Memory B cell (primary cell): ENCODE data around the gene MAG.

Experiments
- ATAC-seq: fragments of 150-1000 bp; cut with Tn5 transposase; 2 replicates; pipeline ENCODE4 v1.10.0; 2021; ENCODE audit warnings: low read depth, mild to moderate bottlenecking, moderate library complexity
- DNase-seq, 2 donors: peaks; one replicate each; pipeline ENCODE4 v3.0.0; 2022; ENCODE audit warnings: low spot score in 2 of 2
- H3K27ac Mint-ChIP-seq: one replicate; pipeline ENCODE4 v1.8.0; 2022; ENCODE audit warnings: mild to moderate bottlenecking, moderate library complexity, mixed read lengths
- H3K27me3 Mint-ChIP-seq: one replicate; pipeline ENCODE4 v1.8.0; 2022; ENCODE audit warnings: mixed read lengths
- H3K36me3 Mint-ChIP-seq: one replicate; pipeline ENCODE4 v1.8.0; 2022; ENCODE audit warnings: mild to moderate bottlenecking, mixed read lengths
- H3K4me1 Mint-ChIP-seq: one replicate; pipeline ENCODE4 v1.8.0; 2022; ENCODE audit warnings: mixed read lengths
- H3K4me3 Mint-ChIP-seq: one replicate; pipeline ENCODE4 v1.8.0; 2022; ENCODE audit warnings: mild to moderate bottlenecking, moderate library complexity, mixed read lengths
- H3K9me3 Mint-ChIP-seq: one replicate; pipeline ENCODE4 v1.8.0; 2022; ENCODE audit warnings: mixed read lengths

The MAG gene

DNA sequence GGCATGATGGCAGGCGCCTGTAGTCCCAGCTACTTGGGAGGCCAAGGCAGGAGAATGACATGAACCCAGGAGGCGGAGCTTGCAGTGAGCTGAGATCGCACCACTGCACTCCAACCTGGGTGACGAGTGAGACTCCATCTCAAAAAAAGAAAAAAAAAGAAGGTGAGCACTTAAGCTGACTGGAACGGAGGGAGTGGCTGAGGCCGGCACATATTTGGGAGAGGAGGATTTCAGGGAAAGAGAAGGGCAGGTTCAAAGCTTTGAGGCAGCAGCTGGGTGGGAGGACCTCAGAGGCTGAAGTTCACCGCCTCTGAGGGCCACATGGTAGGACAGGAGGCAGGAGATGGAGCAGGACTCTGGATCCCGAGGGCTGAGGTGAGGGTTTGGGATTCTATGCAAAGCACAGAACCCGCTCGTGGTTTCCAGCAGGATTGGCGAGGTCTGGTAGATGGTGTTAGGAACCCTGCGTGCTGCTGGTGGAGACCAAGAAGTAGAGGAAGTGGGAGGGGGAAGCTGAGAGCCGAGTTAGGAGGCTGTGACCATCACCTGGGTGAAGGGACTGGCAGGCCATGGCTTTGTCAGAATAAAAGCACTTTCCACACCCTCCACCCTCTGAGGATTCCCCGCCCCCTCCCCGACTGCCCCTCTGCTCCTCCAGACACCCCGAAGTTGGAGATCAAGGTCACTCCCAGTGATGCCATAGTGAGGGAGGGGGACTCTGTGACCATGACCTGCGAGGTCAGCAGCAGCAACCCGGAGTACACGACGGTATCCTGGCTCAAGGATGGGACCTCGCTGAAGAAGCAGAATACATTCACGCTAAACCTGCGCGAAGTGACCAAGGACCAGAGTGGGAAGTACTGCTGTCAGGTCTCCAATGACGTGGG, 45.4 kb downstream of the MAG start:
- Mint-ChIP-seq H3K4me3 (peak overlapping the region; percentile 82), H3K27me3 (no peaks in the 10 kb centered on the region), H3K36me3 (peaks cover 42% of the 10 kb centered on the region), H3K27ac (peak overlapping the region; percentile 88), H3K4me1 (peaks cover 49% of the 10 kb centered on the region), H3K9me3 (no peaks in the 10 kb centered on the region)
- DNase-seq (no peak), ATAC-seq (peak; percentile 43)

DNA sequence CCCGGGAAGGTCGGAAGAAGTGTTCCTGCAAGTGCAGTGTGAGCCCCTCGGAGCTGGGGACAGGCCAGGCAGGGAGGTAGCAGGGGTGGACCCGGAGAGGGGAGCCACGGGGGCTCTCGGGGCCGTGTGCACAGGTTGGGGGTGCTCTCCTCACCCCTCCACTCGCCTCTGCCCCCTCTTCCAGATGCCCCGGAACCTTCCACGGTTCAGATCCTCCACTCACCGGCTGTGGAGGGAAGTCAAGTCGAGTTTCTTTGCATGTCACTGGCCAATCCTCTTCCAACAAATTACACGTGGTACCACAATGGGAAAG, 46.0 kb downstream of the MAG start:
- ATAC-seq (no peak), DNase-seq (no peak)
- Mint-ChIP-seq H3K4me3 (no peak overlapping the region), H3K4me1 (peaks cover 46% of the 10 kb centered on the region), H3K9me3 (no peaks in the 10 kb centered on the region), H3K27me3 (no peaks in the 10 kb centered on the region), H3K27ac (peak overlapping the region; percentile 88), H3K36me3 (peaks cover 42% of the 10 kb centered on the region)

DNA sequence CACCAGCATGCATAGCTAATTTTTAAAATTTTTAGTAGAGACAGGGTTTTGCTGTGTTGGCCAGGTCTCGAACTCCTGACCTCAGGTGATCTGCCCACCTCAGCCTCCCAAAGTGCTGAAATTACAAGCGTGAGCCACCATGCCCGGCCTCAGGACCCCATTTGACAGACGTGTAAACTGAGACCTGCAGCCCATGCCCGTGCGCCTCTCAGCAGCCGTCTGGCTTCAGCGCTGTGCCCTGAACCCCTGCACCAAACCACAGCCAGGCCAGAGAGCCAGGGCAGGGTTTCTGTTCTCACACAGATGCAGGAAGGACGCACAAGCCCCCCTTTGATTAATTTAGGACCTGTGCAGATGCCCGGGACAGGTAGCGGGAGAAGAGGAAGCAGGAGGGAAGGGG, 48.5 kb downstream of the MAG start:
- Mint-ChIP-seq H3K9me3 (no peaks in the 10 kb centered on the region), H3K4me1 (peaks cover 45% of the 10 kb centered on the region), H3K27me3 (no peaks in the 10 kb centered on the region), H3K27ac (peak overlapping the region; percentile 11), H3K4me3 (no peak overlapping the region), H3K36me3 (peaks cover 40% of the 10 kb centered on the region)
- DNase-seq (no peak), ATAC-seq (no peak)

DNA sequence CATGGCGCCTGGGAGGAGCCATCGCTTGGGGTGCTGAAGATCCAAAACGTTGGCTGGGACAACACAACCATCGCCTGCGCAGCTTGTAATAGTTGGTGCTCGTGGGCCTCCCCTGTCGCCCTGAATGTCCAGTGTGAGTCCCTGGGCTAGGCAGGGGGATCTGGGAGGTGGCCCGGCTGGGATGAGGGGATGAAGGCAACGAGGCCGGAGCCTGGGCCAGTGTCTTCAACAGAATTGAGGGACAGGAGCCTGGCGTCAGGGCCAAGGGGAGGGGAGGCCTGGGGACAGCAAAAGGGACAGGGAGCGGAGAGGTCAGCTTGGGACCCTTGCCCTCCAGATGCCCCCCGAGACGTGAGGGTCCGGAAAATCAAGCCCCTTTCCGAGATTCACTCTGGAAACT, 49.0 kb downstream of the MAG start:
- Mint-ChIP-seq H3K4me3 (no peak overlapping the region), H3K27me3 (no peaks in the 10 kb centered on the region), H3K36me3 (peaks cover 40% of the 10 kb centered on the region), H3K9me3 (no peaks in the 10 kb centered on the region), H3K4me1 (peaks cover 47% of the 10 kb centered on the region), H3K27ac (no peak overlapping the region)
- DNase-seq (no peak), ATAC-seq (no peak)

DNA sequence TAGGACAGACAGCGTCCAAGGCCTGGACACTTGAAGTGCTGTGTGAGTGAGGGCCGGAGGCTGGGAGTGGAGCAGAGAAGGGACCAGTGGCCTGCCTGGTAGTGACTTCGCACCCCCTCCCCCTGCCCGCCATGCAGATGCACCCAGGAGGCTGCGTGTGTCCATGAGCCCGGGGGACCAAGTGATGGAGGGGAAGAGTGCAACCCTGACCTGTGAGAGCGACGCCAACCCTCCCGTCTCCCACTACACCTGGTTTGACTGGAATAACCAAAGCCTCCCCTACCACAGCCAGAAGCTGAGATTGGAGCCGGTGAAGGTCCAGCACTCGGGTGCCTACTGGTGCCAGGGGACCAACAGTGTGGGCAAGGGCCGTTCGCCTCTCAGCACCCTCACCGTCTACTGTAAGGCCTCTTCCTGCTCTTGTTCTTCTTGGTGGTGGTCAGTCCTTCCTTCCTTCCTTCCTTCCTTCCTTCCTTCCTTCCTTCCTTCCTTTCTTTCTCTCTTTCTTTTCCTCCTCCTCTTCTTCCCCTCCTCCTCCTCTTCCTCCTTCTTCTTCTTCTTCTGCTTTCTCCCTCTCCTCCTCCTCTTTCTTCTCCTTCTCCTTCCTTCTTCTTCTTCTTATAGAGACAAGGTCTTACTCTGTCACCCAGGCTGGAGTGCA, 49.7 kb downstream of the MAG start:
- no peaks in the 10 kb centered on the region for H3K9me3 Mint-ChIP-seq
- no peak overlapping the region for H3K4me3 Mint-ChIP-seq
- ATAC-seq, result no peak
- H3K36me3 Mint-ChIP-seq, result peaks cover 38% of the 10 kb centered on the region
- no peaks in the 10 kb centered on the region for H3K27me3 Mint-ChIP-seq
- H3K4me1 Mint-ChIP-seq, result peaks cover 50% of the 10 kb centered on the region
- no peak for DNase-seq
- peak overlapping the region; percentile 51 for H3K27ac Mint-ChIP-seq

DNA sequence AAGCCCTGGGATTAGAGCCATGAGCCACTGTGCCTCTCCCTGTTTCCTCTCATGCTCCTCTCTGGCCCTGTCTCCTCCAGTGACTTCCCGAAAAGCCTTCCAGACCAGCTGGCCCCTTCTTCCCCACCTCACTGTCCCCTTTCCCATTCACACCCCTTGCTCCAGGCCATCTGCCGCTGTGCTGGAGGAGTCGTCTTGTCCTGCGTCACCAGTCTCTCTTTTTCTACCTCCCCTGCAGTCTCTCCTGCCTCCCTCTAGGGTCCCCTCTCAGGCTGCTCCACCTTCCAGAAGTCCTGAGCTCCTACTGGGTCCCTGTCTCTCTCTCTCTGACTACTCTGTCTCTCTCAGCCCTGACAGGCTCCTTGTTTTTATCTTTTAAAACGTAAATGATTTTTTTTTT, 50.5 kb downstream of the MAG start:
- H3K4me1 Mint-ChIP-seq, result peaks cover 50% of the 10 kb centered on the region
- no peaks in the 10 kb centered on the region for H3K27me3 Mint-ChIP-seq
- no peak for ATAC-seq
- no peak overlapping the region for H3K4me3 Mint-ChIP-seq
- peaks cover 32% of the 10 kb centered on the region for H3K36me3 Mint-ChIP-seq
- no peaks in the 10 kb centered on the region for H3K9me3 Mint-ChIP-seq
- DNase-seq, result no peak
- peak overlapping the region; percentile 51 for H3K27ac Mint-ChIP-seq

DNA sequence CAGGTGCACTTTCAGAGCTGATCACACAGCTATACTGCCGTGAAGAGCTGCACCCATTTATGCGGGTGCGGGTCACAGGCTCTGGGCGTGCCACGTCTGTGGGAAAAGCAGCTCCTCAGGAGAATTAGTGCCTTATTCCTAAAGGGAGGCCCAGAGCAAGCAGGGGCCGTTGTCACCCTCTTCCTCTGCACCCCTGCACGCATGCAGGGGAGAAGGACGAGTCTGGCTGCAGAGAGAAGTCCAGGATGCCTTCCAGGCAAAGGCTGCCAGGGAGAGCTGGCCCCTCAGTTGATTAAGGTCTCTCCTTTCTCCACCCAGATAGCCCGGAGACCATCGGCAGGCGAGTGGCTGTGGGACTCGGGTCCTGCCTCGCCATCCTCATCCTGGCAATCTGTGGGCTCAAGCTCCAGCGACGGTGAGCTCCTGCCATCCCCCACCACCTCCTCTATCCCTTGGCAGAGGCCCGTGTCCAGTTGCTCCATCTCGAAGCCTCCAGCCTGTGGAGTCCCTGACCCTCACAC, 52.6 kb downstream of the MAG start:
- H3K27ac Mint-ChIP-seq, result peak overlapping the region; percentile 97
- H3K4me3 Mint-ChIP-seq, result no peak overlapping the region
- ATAC-seq (no peak), DNase-seq (no peak)
- H3K9me3 Mint-ChIP-seq, result no peaks in the 10 kb centered on the region
- H3K27me3 Mint-ChIP-seq, result no peaks in the 10 kb centered on the region
- peaks cover 63% of the 10 kb centered on the region for H3K4me1 Mint-ChIP-seq
- H3K36me3 Mint-ChIP-seq, result peaks cover 28% of the 10 kb centered on the region

- H3K9me3 Mint-ChIP-seq, result no peaks in the 10 kb centered on the region
- DNase-seq, result no peak
- peak overlapping the region; percentile 97 for H3K27ac Mint-ChIP-seq
- H3K27me3 Mint-ChIP-seq, result no peaks in the 10 kb centered on the region
- H3K36me3 Mint-ChIP-seq, result peaks cover 26% of the 10 kb centered on the region
- H3K4me1 Mint-ChIP-seq, result peaks cover 70% of the 10 kb centered on the region
- H3K4me3 Mint-ChIP-seq, result peak overlapping the region; percentile 67
- ATAC-seq, result no peak
Observed at GRCh38 chr19:35345671-35346111, 53.7 kb downstream of the MAG start.

- H3K36me3 Mint-ChIP-seq, result peaks cover 22% of the 10 kb centered on the region
- H3K4me1 Mint-ChIP-seq, result peaks cover 74% of the 10 kb centered on the region
- H3K9me3 Mint-ChIP-seq, result no peaks in the 10 kb centered on the region
- H3K27me3 Mint-ChIP-seq, result no peaks in the 10 kb centered on the region
- H3K4me3 Mint-ChIP-seq, result peak overlapping the region; percentile 67
- ATAC-seq, result peak; percentile 61
- DNase-seq, result peak; percentile 78 to 84
- peak overlapping the region; percentile 97 for H3K27ac Mint-ChIP-seq
Observed at GRCh38 chr19:35346193-35347052, 54.5 kb downstream of the MAG start.

GRCh38 chr19:35347171-35347929, 55.4 kb downstream of the MAG start, which contains the start of gene FFAR1:
Gene FFAR1 (plus strand): TSS chr19:35347902. CDS start chr19:35351552, 3,650 bp downstream.
- ATAC-seq (peak; percentile 76), DNase-seq (peak; percentile 62 to 80)
- Mint-ChIP-seq H3K4me3 (peak within 1 kb of the TSS; percentile 67), H3K9me3 (no peaks in the 10 kb centered on the region), H3K4me1 (peaks cover 69% of the 10 kb centered on the region), H3K36me3 (peaks cover 16% of the 10 kb centered on the region), H3K27me3 (no peaks in the 10 kb centered on the region), H3K27ac (peak within 1 kb of the TSS; percentile 97)

- Mint-ChIP-seq H3K27ac (peak overlapping the region; percentile 97), H3K9me3 (no peaks in the 10 kb centered on the region), H3K4me1 (peaks cover 70% of the 10 kb centered on the region), H3K36me3 (peaks cover 13% of the 10 kb centered on the region), H3K27me3 (no peaks in the 10 kb centered on the region), H3K4me3 (peak overlapping the region; percentile 35)
- ATAC-seq, result no peak
- DNase-seq, result no peak
Observed at GRCh38 chr19:35347930-35348298, 56.0 kb downstream of the MAG start.

DNA sequence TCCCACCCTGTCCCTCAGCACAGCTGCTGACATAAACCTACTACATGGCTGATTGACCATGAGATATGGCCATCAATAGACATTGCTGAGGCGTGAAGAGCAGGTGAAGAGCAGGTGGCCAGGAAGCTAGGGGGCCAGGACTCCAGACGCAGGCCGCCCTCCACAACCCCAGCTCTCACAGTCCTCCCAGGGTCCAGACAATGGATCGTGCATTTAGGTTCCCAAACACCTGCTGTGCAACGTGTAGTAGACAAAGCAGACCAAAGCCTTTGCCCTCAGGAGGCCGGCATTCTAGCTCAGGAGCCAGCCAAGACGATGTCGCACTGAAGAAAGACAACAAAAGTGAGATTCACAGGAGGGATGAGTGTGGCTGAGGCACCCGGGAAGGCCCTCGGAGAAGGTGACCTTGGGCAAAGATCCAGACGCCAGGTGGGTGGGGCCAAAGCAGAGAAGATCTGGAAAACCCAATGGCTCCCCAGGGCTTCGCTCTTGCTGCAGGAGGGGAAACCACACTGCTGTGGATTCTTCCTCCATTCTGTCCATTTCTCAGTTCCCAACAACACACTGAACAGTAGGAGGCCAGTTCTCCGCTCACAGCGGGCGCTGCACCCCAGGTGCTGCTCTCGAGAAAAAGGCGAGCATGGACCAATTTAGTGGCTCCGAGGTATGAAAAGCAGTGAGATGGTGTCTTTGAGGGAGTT, 57.1 kb downstream of the MAG start:
- peaks cover 8% of the 10 kb centered on the region for H3K36me3 Mint-ChIP-seq

More for the DNA sequence above, 57.1 kb downstream of the MAG start:
- H3K4me3 Mint-ChIP-seq, result peak overlapping the region; percentile 39
- DNase-seq (peak in 1 of 2 donors; percentile 32), ATAC-seq (no peak)
- H3K27me3 Mint-ChIP-seq, result no peaks in the 10 kb centered on the region
- peaks cover 65% of the 10 kb centered on the region for H3K4me1 Mint-ChIP-seq
- H3K9me3 Mint-ChIP-seq, result no peaks in the 10 kb centered on the region
- peak overlapping the region; percentile 75 for H3K27ac Mint-ChIP-seq
